Stimulated activated CD8-positive, alpha-beta memory T cell treated with anti-CD3 and anti-CD28 coated beads, Interleukin-7, amount 100 ng/mL, for 24 hours (primary cell): ENCODE data around the gene KEL.

Experiments used
- DNase-seq: peaks from one replicate; pipeline ENCODE4 v3.0.0-alpha.2; 2020; ENCODE audit warnings: low read depth

KEL gene

DNA sequence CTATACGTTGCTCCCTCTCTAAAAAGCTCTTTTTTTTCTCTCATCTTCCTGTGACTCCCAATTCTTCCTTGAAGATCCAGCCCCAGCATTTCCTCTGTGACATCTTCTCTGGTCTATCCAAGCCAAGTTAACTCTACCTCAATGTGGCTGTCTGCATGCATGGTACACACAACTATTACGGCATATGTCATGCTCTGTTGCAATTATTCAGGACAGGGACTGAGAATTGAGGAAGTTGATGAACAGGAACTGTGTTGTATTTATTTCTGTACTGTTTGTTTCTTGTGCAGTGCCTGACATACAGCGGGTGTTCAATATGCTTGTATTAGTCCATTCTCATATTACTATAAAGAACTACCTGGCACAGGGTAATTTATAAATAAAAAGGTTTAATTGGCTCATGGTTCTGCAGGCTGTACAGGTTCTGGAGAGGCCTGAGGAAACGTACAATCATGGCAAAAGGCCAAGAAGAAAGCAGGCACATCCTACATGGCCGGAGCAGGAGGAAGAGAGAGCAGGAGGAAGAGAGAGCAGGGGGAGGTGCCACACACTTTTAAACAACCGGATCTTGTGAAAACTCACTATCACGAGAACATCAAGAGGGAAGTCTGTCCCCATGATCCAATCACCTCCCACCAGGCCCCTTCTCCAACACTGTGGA is 34.9 kb downstream of the KEL start:
- DNase-seq, result no peak

DNA sequence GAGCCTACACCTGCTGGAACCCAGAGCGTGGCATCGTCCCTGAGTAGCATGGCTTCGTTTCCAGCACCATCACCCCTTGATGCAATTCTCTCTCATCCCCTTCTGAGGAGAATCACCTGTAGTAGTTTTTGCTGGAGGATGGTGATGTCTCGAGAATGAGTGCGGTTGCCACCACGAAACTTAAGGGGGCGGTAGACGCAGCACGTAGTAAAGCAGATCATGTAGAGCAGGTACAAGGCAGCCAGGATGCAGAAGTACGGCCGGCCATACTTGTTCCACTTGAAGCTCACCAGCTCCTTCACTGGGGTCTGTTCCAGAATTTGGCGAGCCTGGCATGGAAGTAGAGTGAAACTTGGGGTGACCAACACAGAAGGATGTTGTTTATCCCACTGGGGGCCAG is 36.8 kb downstream of the KEL start:
- DNase-seq, result no peak

DNA sequence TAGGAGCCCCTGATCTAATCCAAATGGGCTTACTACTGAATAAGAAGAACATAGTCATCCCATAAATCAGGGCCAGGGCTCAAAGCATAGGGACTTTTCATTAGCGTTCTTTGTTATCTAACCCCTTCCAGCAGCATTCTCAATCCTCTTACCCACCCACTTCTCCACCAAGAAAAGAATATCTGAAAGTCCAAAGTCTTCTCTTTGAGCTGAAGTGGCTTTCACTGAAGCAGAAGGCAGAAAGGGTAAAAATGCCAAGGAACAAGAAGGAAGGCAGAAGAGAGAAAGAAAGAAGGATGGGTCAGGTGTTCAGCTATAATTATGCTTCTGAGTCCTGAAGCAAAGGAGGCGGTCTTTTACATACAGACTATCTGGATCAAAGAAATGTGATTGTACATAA is 38.8 kb downstream of the KEL start:
- no peak for DNase-seq

DNA sequence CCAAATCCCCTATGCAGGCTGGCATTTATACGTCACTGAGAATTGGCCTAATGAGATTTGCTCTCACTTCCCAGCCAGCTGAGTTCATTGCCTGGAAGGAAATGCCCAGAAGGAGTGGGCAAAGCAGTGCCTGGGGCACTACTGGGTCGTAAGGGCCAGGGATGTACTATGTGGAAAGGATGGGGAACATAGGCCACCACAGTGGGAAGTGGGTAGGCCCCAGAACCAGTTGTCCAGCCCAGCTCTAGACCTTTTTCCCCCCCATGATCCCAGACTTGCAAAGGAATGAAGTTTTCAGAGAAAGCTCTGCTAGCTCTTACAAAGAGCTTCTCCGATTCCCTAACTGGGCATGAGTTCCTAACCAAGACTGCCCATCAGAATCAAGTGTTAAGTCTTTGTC is 42.5 kb downstream of the KEL start:
- DNase-seq, result no peak

DNA sequence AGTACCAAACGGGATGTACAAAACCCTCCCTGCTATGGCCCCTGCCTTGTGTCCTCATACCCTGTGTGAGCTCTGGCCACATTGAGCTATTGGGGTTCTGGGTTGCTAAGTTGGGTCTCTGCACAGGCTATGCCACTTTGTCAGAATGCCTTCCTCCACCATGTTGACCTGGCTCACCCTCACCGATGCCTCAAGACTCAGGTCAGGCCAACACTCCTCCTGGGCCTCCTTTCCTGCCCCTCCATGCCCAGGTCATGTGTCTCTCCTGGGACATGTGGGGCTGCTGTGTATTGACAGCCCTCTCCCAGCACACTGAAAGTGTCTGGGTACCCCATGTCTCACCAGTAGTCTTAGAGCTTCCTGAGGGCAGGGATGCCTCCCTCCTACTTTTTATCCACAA is 43.3 kb downstream of the KEL start:
- no peak for DNase-seq

DNA sequence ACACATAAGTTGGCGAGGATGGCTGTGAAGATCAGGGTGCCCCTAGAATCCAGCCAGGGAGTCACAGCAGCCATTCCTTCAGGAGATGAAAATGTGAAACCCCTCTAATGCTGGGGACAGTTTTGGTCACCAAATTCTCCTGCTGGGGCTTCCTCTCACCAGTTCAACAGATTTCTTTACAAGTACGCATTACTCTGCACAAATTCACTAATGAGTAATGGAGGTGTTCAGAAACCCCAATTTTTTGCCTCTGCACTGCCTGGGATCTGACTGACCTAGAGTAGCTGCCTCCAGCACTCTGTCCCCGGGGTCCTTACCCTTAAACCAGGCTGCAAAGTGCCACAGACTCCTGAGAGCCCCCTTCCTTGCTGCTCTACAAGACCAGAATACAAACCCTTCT is 44.7 kb downstream of the KEL start:
- no peak for DNase-seq

DNA sequence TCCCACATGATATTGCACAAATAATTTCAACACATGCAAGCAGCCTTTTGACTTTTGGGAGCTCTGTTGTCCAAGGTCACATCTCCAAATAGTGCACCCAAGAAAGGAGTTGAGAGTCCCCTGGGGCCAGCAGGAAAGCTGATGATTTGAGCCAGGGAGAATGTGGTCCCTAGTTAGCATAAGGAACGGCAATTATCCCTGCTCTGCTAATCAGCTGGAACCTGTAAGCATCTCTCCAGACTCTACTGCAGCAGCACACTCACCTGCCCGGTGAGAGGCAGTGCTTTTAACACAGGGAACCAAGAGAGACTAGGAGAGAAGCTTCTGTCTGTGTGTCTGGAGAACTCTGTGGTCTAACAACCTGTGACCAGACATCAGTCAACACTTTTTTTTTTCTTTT is 45.7 kb downstream of the KEL start:
- no peak for DNase-seq

DNA sequence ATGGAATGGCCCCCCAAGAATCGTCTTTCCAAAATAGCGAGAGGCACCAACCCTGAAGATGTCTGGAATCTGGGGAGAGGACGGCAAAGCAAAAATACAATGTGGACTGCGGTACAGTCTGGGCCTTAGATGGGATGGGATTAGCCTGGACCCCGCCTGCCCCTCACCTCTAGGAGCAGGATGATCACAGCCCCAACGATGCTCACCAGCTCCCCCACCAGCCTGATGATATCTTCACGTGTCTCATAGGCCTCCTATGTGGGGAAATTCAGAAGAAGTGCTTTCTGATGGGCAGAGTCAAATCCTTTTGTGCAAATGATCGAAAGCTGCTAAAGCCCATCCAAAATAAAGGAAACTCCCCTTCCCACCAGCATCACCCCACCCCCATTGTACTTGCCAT is 46.8 kb downstream of the KEL start:
- no peak for DNase-seq

DNA sequence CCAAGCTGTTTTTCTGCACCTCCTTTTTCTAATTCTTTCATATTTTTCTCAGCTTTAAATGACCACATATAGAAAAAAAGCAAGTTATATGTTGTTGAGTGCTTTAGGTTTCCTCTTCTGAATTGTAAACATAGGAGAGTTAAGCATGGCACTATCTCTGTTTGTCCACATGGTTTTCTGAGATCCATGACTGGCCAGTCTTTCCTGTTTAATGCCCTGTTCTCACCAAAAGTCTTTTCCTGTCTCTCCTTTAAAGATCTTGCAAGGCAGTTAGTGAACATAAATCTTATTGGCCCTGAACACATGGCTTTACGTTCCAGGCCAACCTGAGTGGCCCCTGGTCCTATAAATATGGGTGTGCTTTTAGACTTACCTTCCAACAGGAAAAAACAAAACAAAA is 48.0 kb downstream of the KEL start:
- no peak for DNase-seq

DNA sequence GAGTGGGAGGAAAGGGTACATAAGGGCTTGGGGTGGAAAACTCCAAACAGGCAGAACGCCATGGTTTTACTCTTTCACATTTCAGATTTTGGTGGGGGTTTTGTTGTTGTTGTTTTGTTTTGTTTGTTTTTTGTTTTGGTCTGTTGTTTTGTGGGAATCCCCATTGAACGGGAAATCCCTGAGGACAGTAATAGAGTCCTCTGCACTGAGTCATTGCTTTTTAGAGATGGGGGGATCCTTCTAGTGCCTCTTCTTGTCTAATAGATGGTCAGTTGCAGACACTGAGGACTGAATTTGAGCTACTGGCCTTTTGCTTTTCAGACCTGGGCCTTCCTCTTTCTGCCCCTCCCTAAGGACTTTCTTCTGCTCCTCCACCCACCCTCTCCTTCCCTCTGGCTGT is 48.6 kb downstream of the KEL start:
- no peak for DNase-seq

DNA sequence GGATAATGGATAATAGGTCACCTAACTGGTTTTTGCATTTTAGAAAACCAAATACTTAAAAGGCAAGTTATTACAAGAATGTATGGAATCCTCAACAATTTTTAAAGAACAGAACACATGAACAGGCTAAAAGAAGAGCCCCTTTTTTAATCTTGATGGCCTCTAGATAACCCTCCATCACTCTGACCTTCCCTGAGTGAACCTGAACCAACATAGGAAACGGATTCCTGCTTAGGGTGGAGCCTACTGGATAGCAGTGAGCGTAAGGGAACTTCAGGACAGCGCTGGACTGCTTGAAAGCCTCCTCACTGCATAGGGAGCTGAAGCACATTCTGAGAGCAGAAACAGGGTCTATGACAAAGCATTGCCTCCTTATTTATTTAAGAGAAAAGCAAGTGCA is 49.1 kb downstream of the KEL start:
- DNase-seq, result no peak

DNA sequence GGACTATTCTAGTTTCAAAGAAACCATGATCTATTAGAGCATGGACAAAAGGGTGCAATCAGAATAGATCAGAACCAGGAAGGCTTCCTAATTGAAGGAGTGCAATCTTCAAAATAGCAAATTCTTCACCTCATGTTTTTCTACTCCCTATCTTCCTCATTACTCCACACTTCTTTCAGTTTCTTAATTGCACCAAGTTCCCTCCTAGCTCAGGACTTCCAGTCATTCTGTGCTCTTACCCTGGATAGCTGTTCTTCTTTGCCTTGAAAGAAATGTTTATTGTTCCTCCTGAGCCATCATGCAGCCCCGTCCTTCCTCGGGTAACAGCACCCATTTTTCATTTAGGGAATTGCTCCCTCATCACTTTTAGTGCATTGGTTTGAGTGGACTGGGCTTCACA is 51.7 kb downstream of the KEL start:
- no peak for DNase-seq

DNA sequence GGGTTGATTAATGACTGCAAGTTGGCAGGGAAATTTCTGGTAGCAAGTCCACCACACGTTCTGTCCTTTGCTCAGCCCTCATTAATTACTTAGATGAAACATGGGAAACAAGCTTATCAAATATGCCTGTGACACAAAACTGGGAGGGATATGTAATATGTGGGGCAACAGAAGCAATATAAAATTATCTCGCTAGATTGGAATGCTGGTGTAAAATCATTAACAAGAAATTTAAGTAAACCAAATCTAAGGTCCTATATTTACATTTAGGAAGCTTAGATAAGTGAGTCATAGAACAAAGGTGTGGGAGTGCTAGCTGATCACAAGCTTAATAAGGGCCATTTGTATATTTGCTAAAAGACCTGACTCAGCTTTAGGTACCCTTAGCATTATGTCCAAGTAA is 52.1 kb downstream of the KEL start:
- DNase-seq, result no peak

DNA sequence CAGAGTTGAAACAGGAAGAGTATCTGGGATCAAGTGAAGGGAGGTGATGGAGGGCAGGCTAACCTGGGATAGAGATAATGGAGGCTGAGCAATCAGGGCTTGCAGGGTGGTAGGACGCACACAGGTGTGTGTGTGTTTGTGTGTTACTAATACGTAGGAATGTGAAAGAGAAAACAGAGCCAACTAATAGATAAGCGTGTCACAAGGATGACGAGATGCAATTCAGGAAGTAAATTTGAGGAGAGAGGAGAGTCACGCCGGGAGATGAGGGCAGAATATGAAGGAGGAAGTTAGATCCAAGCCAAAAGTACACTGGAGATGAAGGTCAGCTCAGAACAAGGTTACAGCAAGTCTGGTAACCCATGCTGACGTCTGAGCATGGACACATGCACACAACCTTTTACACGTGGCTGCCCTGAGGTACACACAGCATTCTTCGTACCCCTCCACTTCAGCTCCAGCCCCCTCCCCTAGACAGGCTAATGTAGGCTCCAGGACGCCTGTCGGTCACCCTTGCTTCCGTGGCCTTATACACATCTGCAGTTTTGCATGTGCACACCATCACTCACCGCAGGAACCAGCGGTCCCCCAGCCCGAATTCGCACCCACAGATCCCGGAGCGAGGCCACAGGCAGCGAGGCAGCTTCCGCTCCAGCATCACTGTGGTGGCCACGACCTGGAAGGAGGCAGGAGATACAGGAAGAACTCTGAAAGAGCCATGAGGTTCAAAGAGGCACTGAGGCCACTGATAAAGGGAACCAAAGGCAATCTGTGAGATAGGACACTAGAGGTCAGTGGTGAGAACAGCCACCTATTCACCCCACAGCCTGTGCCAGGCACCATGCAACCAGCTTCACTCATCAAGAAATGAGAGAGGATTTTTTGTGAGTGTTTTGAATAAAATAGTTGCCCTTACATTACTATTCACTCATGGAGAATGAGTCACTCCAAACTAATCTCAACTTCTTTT is 53.0 kb downstream of the KEL start:
- DNase-seq, result no peak

DNA sequence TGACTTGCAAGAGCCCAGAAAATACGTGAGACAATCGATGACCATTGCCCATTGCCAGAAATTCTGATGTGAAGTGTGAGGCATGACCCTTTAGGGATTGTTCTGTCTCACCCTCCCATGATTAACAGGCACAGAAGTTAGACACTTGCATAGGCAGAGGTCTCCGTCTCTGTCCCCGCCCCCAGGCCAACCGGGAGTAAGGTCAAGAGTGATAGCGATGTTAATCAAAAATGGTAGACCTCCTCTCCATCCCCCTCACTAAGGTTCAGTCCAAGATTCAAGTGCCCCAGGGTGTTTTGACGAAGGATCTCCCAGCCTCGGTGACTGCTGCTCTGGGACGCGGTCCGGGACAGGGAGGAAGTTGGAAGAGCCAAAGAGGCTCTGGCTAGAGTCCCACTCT is 53.9 kb downstream of the KEL start:
- DNase-seq, result no peak

DNA sequence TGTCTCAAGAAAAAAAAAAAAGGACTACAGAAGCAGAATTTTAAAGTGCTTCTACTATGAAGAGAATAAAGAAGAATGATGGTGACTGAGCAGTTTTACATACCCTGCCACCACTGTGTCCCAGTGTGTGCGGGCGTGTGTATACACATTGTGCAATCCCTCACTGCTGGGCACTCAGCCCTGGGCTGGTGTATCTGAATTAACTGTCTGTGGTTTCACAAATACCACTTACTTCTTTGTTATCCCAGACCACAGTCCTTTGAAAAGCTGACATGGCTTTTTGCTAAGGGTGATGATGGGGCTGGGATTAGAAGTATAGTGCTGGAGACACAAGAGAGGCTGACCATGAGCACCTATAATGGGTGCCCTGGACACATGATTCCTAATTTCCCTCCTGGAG is 55.5 kb downstream of the KEL start:
- no peak for DNase-seq

DNA sequence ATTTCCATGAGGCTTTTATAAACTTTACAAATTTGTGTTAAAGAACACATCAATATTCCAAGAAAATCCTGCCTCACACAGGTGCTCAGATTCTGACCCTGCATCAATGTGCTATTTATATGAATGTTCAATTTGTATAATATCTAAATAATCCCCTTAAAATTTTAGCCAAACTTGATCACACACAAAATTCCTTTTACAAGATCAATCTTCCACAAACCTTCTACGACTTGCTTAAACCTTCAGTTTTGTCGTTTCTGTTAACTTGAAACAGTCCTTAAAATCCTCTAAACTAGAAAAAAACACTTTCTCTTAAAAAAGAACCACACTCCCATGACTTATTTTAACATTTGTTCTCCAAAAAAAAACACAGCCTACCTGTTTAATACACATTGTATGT is 56.4 kb downstream of the KEL start:
- DNase-seq, result no peak

DNA sequence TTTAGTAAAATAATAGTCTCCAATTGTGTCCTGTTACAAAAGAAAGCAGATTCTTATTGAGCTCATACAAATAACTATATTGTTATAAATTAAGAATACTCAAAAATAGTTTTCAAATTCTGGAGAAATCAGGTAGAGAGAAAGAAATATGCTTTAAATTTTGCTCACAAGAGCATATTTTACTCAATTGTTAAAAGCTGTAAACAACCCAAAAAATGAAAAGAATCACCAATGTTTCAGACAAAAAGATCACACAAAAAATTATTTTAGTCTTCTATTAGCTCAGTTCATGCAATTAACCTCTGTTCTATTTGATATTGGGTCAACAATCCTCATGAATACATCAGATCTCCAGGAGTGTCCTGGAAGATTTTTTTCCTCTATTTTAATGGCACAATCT is 58.0 kb downstream of the KEL start:
- DNase-seq, result no peak

DNA sequence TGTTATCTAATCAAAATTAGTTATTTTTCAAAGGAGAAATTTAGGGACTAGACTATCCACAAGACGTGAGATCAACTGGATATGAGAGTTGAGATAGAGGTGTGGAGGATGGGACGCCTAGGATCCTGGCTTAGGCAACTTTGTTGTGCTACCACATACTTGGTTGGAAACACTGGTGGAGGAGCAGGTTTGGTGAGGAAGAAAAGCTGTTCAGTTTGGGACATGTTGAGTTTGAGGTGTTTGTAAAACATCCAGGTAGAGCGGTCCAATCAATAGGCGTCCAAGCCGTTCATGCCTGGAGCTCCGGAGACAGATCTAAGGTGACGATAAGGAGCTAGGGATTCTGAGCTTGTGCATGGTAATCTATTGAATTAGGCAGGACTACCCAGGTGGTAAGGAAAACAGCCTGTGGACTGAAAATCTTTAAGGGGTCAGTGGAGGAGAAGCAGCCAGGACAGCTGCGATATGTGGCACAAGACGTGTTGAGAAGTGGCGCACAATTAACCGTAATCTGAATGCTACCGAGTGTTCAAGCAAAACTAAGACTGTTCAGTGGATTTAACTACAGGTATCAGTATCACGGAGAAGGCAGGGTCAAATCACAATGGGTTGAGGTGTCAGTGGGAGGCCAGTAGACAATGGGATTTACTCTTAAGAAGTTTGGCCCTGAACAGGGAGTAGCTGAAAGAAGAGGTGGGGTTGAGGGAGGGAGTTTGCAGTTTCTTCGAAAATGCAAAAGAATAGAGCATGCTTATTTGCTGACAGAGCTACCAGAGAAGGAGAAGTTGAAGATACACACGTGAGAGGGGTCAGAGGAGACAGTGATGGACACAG is 60.5 kb downstream of the KEL start:
- DNase-seq, result no peak

DNA sequence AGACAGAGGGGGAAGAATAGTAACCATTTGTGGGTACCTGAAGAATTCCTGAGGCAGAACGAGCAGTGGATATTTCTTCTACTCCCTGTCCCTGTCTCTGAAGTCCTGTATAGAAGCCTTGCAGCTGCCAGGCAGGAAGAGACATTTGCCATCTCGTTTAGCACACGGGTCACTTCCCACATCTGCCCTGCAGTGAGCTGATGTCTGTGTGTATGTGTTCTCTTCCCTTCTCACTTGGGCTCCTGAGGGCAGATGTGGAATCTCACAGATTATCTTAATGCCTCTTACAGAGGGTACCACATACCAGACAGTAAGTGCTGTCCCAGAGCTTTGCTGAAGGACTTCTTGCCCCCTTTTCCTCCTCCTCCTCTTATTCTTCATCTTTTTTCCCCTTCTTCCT is 62.5 kb downstream of the KEL start:
- DNase-seq, result no peak

DNA sequence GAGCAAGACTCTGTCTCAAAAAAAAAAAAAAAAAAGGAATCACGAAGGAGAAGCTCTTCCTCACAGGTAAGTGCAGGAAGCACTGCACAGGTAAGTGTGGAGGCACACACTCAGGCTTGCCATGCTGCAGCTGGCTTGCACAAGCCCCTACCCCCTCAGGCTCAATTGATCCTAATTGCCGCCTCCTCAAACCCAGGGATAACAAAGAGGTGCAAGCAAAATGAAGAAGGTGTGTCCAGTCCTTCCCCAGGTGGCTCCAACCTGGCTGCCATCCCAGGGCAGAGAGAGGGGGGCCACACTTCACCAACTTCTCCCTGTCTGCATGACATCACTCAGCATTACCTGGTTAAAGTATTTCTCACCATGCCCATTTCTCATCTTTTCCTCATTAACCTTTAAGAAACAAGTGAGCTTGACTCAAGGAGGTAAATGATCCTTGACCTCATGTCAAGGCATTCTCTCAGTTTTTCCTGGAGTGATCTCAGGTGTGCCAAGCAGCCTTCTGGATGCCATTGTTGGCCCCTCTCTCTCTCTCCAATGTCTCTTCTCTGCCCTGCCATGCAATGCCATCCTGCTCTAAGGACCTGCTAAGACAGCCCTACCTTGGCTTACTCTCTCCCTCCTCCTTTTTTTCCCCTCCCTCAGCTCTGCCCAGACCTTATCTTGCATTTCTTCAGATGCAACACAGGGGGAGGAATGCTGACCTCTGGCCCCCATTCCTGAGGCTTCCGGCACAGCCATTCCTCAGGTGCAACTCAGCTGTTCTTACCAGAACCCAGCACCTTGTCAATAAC is 63.6 kb downstream of the KEL start:
- DNase-seq, result no peak

DNA sequence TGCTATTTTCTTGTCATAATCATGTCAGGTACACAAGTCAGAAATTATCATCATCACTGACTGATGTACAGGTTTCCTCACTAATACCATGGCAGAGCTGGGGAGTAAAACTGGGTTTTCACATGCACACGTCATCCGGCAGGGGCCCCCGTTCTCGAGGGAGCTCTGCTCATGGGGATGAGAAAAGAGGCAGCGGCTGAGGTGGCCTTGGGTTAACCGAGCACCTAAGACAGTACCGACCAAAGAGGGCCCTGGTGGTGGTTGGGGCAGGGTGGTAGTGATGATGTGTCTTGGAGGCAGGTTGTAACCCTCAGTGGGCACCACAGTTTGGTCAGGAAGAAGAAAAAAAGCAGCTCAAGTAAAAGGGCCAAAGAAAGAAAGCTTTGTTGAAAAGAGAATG is 64.5 kb downstream of the KEL start:
- no peak for DNase-seq
